NT2/D1 (cell line): ENCODE data around the gene RNF152.

Experiments
- SUZ12 ChIP-seq: IDR thresholded peaks from 2 replicates; pipeline ENCODE4 v1.6.1; 2011; ENCODE audit not compliant: insufficient read length, insufficient read depth; ENCODE audit errors: extremely low read depth
- YY1 ChIP-seq: IDR thresholded peaks from 2 replicates; pipeline ENCODE4 v1.6.1; 2011; ENCODE audit not compliant: insufficient read length, insufficient read depth
- ZNF274 ChIP-seq: IDR thresholded peaks from 2 replicates; pipeline ENCODE4 v1.6.1; 2011; ENCODE audit warnings: mild to moderate bottlenecking, low read depth, low read length

DNA sequence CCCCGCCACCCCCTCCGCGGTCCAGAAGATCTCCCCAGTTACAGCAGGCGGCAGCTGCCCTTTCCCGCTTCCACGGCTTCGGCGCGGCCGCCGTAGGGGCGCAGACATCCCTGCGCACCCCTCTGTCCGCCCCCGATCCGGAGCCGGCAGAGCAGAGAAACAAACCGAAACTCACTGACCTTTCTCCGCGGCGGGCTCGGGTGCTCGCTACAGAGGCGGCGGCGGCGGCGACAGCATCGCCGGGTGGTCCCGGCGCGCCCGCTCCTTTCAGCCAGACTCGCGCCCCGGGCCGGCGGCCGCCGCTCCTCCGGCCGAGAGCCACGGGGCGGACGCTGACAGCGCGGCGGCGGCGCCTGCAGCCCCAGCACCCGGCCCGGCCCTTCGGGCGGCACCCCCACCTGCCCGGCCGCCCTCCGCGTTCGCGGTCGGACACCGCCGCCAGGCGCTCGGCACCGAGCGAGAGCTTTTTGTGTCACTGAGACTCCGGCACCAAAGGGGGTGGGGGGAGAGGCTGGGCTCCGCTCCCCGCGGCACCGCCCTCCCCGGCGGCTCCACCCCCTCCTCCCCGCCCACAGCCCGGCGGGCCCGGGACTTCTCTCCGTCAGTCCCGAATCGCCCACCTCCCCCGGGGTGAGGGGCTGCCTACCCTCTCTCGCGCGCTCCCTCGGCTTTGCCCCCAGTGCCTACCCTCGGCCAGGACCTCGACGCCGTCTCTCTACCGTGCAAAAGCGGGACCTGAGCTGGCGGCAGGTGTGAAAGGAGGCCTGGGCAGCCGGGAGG lies 1.4 kb upstream of the RNF152 start:
- TF ChIP-seq ZNF274, result no peak
- no peak for TF ChIP-seq YY1
- TF ChIP-seq SUZ12, result no peak
